ENCODE data around the gene KRTAP12-4.

DNA sequence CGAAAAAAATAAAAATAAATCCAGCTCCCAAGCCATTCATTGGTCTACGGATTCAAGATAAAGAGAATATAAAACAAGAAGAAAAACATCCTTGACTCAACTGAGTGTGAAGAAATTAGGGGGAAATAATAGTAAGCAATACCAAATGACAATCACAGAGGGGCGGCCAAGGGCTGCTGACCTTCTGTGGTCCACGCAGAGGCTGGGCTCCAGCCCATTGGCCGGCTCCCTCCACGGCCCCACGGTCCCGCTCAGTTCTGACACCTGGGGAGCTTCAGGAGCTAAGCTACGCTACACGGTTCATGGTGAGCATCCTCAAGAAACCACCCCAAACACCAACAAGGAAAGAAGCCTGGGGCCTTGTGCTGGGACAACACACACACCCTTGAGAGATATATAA lies 42.1 kb upstream of the KRTAP12-4 start:
- TF ChIP-seq POLR2A (IDR thresholded peaks at IDR 0.05): no peak
- TF ChIP-seq, protein P1, sequence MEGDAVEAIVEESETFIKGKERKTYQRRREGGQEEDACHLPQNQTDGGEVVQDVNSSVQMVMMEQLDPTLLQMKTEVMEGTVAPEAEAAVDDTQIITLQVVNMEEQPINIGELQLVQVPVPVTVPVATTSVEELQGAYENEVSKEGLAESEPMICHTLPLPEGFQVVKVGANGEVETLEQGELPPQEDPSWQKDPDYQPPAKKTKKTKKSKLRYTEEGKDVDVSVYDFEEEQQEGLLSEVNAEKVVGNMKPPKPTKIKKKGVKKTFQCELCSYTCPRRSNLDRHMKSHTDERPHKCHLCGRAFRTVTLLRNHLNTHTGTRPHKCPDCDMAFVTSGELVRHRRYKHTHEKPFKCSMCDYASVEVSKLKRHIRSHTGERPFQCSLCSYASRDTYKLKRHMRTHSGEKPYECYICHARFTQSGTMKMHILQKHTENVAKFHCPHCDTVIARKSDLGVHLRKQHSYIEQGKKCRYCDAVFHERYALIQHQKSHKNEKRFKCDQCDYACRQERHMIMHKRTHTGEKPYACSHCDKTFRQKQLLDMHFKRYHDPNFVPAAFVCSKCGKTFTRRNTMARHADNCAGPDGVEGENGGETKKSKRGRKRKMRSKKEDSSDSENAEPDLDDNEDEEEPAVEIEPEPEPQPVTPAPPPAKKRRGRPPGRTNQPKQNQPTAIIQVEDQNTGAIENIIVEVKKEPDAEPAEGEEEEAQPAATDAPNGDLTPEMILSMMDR (IDR thresholded peaks at IDR 0.05): no peak
